ENCODE data around the gene AGBL1.

DNA sequence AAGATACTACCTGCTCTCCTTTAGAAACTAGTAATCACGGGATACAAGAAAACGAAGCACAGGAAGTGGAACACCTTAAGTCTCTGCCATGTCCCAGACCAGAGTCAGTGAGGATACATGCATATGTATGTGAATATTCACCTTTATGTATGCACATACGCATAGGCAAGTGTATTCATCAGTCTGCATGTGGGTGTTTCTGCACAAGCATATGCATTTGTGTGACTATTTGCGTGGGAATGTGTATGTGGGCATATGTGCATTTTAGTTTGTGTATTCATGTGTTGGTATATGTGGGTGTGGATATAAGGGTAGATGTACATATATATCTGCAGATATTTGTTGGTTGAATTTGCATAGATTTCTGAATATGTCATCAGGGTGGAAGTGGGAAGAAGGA is 889.7 kb downstream of the AGBL1 start:
- TF ChIP-seq, protein P1, sequence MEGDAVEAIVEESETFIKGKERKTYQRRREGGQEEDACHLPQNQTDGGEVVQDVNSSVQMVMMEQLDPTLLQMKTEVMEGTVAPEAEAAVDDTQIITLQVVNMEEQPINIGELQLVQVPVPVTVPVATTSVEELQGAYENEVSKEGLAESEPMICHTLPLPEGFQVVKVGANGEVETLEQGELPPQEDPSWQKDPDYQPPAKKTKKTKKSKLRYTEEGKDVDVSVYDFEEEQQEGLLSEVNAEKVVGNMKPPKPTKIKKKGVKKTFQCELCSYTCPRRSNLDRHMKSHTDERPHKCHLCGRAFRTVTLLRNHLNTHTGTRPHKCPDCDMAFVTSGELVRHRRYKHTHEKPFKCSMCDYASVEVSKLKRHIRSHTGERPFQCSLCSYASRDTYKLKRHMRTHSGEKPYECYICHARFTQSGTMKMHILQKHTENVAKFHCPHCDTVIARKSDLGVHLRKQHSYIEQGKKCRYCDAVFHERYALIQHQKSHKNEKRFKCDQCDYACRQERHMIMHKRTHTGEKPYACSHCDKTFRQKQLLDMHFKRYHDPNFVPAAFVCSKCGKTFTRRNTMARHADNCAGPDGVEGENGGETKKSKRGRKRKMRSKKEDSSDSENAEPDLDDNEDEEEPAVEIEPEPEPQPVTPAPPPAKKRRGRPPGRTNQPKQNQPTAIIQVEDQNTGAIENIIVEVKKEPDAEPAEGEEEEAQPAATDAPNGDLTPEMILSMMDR (IDR thresholded peaks at IDR 0.05), result no peak
- TF ChIP-seq POLR2A (IDR thresholded peaks at IDR 0.05) (no peak), EP300 (IDR thresholded peaks at IDR 0.05) (no peak)
